Mesothelial cell of epicardium (in vitro differentiated cells): ENCODE measurements around the gene KDM3A. TPM values are rescaled to one million over a fixed set of nuclear protein-coding genes. Genes with fewer than 3 reads are reported as not detected.

Source experiments
- DNase-seq, 2 experiments: peaks; one replicate each; pipeline ENCODE4 v3.0.0; 2021; ENCODE audit warnings: low spot score in 2 of 2; ENCODE audit not compliant: unreplicated experiment in 2 of 2
- H3K27ac Mint-ChIP-seq: 2 replicates; pipeline ENCODE4 v1.8.0; 2021; ENCODE audit warnings: mixed read lengths
- H3K27me3 Mint-ChIP-seq: 2 replicates; pipeline ENCODE4 v1.8.0; 2021; ENCODE audit warnings: low read depth, mixed read lengths
- H3K36me3 Mint-ChIP-seq: 2 replicates; pipeline ENCODE4 v1.8.0; 2021; ENCODE audit warnings: mixed read lengths
- H3K4me1 Mint-ChIP-seq: 2 replicates; pipeline ENCODE4 v1.8.0; 2021; ENCODE audit warnings: mixed read lengths
- H3K4me3 Mint-ChIP-seq: 2 replicates; pipeline ENCODE4 v1.8.0; 2021; ENCODE audit warnings: mild to moderate bottlenecking, moderate library complexity, mixed read lengths
- H3K9me3 Mint-ChIP-seq: 2 replicates; pipeline ENCODE4 v1.8.0; 2021; ENCODE audit warnings: mixed read lengths
- total RNA-seq: library from RNA; stranded (reverse); gene quantifications from 3 replicates; pipeline ENCODE4 v1.2.1, GENCODE V29; 2021
- TF ChIP-seq, protein P1 (sequence below): fragments of 200-600 bp; sonication (generic); IDR thresholded peaks from one replicate; pipeline ENCODE4 v1.5.0; 2021; ENCODE audit warnings: antibody characterized with exemption; ENCODE audit not compliant: unreplicated experiment

The KDM3A gene, protein sequence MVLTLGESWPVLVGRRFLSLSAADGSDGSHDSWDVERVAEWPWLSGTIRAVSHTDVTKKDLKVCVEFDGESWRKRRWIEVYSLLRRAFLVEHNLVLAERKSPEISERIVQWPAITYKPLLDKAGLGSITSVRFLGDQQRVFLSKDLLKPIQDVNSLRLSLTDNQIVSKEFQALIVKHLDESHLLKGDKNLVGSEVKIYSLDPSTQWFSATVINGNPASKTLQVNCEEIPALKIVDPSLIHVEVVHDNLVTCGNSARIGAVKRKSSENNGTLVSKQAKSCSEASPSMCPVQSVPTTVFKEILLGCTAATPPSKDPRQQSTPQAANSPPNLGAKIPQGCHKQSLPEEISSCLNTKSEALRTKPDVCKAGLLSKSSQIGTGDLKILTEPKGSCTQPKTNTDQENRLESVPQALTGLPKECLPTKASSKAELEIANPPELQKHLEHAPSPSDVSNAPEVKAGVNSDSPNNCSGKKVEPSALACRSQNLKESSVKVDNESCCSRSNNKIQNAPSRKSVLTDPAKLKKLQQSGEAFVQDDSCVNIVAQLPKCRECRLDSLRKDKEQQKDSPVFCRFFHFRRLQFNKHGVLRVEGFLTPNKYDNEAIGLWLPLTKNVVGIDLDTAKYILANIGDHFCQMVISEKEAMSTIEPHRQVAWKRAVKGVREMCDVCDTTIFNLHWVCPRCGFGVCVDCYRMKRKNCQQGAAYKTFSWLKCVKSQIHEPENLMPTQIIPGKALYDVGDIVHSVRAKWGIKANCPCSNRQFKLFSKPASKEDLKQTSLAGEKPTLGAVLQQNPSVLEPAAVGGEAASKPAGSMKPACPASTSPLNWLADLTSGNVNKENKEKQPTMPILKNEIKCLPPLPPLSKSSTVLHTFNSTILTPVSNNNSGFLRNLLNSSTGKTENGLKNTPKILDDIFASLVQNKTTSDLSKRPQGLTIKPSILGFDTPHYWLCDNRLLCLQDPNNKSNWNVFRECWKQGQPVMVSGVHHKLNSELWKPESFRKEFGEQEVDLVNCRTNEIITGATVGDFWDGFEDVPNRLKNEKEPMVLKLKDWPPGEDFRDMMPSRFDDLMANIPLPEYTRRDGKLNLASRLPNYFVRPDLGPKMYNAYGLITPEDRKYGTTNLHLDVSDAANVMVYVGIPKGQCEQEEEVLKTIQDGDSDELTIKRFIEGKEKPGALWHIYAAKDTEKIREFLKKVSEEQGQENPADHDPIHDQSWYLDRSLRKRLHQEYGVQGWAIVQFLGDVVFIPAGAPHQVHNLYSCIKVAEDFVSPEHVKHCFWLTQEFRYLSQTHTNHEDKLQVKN (N-terminal part only)
- total RNA-seq, result 103 to 113 TPM (median 108 TPM) in 3 replicates

DNA sequence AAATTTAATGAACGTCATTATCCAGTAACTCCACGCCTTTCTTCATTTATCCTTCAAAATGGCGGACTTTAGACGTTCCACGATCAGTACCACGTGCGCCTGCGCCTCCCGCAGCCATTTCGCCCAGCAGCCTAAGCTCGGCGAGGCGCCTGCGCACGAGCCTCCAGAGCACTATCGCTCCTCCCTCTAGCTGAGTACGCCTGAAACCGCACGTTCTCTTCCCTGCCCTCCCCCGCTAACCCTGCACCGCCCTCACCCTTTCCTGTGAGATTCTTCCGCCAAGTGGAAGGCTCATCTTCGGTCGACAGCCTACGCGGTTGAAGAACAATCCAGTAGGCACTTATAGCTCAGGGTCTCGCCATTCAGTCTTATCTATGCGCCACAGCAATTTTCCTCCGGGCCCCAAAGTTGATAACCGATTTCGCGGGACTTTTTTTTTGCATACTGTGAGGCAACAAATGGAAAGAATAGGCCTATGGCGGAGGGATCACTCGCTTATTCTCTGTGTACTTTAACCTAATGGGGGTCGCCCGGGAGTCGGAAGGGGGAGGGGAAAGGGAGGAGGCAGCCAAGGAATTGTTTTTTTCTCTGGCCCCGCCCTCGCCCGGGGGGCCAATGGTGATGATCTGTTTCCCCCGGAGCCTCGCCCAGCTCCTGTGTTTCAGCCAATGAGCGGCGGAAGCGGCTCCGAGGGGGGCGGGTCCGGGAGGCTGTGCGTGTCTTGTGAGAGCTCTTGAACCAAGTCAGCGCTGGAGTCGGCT is at the start of gene KDM3A:
Gene KDM3A, plus strand, starts transcription at position 741 of the 761 bp plus-strand sequence. CDS start 677 bp downstream, outside the sequence.
- Mint-ChIP-seq H3K4me3 (peak within 1 kb of the TSS; percentile 94), H3K36me3 (peaks cover 34% of the 10 kb centered on the region), H3K27ac (peak within 1 kb of the TSS; percentile 100), H3K4me1 (peaks cover 39% of the 10 kb centered on the region), H3K27me3 (peaks cover 5% of the 10 kb centered on the region), H3K9me3 (peaks cover 35% of the 10 kb centered on the region)
- TF ChIP-seq, protein P1, sequence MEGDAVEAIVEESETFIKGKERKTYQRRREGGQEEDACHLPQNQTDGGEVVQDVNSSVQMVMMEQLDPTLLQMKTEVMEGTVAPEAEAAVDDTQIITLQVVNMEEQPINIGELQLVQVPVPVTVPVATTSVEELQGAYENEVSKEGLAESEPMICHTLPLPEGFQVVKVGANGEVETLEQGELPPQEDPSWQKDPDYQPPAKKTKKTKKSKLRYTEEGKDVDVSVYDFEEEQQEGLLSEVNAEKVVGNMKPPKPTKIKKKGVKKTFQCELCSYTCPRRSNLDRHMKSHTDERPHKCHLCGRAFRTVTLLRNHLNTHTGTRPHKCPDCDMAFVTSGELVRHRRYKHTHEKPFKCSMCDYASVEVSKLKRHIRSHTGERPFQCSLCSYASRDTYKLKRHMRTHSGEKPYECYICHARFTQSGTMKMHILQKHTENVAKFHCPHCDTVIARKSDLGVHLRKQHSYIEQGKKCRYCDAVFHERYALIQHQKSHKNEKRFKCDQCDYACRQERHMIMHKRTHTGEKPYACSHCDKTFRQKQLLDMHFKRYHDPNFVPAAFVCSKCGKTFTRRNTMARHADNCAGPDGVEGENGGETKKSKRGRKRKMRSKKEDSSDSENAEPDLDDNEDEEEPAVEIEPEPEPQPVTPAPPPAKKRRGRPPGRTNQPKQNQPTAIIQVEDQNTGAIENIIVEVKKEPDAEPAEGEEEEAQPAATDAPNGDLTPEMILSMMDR, result no peak
- peak; percentile 99 to 100 for DNase-seq

DNA sequence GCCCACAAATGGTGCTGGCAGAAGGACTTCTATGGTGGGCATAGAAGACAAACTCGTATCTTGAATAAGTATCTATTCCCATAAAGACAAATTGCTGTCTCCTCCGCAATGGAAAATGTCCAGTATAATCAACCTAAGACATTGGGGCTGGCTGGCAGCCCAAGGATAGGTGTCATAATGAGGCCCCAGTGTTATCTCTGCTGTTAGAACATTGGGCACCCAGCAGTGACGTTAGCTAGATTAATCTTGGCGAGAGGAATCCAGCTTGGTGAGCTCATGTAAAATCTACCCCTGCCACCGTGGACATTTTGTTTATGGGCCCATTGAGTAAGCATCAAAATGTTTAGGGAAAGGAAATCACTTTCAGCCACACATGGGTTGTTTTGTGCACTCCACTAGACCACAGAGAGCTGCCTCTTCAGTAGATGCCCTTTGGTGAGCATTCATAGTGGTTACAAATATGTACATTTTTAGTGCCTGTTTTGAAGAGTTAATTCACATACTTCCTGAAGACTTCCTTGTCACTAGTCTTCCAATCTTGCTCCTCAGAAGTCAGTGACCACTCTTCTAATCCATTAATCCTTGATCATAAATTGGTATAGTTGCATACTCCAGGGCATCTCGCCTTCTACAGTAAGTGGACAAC is 48.2 kb upstream of the KDM3A start:
- H3K9me3 Mint-ChIP-seq, result peaks cover 25% of the 10 kb centered on the region

DNA sequence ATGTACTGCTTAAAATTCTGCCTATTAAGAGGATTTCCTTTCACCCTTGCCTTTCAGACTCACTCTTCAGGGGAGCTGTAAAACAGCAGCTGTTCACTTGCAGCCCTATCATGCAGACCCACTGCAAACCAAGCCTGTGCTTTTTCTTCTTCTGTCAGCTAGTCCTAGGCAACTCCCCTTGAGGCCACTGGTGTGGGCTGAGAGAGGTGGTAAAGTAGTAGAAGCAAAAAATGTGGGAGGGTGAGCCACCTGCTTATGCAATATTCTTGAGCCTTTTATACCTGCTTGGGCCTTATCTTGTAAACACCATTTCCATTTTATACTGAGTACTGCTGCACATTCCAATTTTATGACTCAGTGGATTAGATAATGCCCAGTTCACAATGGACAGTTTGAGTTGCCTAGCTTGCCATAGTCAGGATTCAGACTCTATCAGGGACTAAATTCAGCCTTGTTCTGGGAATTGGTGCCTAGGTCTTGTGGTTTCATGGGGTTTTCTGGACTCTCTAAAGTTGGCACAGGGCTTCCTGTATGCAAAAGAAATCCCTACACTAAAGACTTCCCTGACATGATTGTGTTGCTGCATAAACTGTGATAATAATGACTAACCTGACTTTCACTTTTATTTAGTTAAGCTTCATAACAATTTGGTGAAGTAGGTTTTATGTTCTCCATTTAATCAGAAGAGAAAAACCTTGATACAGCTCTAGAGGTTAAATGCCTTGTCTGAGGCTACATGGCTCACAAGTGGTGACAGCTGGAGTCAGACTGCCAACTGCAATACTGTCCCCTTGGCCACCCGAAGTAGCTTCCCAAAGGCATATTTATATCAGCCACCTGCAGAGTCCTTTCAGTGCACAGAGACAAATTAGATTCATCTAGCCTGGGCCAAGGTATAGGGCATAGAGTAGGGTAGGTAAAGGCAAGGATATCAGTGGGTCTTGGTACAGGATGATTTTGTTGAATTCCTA is 47.4 kb upstream of the KDM3A start:
- no peak overlapping the region for H3K4me3 Mint-ChIP-seq
- peaks cover 4% of the 10 kb centered on the region for H3K4me1 Mint-ChIP-seq
- peaks cover 24% of the 10 kb centered on the region for H3K9me3 Mint-ChIP-seq
- H3K27me3 Mint-ChIP-seq, result peaks cover 20% of the 10 kb centered on the region
- no peak overlapping the region for H3K27ac Mint-ChIP-seq
- no peak for DNase-seq
- TF ChIP-seq, protein P1, result no peak
- H3K36me3 Mint-ChIP-seq, result no peaks in the 10 kb centered on the region

More for the DNA sequence above, 48.2 kb upstream of the KDM3A start:
- no peak for DNase-seq
- Mint-ChIP-seq H3K36me3 (no peaks in the 10 kb centered on the region), H3K27ac (no peak overlapping the region), H3K4me3 (no peak overlapping the region), H3K4me1 (peaks cover 4% of the 10 kb centered on the region), H3K27me3 (peaks cover 17% of the 10 kb centered on the region)
- TF ChIP-seq, protein P1, result no peak

DNA sequence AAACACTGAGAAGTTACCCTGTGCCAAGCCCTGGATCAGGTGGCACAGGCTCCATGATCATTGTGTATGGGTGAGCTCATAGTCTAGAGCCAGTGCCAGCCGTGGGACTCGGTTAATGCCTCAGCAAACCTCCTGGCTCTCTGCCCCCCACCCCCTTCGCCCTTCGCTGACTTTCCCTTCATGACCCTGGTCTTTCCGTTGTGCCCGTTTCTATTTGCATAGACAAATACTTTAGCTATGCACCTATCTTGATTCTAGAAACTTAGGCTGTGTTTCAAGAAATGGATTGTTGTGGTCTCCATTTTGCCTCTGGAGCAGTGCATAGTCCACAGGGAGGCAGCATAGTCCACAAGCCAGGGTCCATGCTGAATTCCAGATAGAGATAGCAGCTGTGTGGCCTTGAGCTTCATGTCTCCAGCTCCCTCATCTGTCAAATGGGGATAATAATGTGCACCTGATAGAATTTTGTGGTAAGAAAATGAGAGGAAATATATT is 44.8 kb upstream of the KDM3A start:
- H3K27me3 Mint-ChIP-seq, result peaks cover 16% of the 10 kb centered on the region
- DNase-seq, result no peak
- H3K4me1 Mint-ChIP-seq, result peaks cover 4% of the 10 kb centered on the region
- peaks cover 6% of the 10 kb centered on the region for H3K9me3 Mint-ChIP-seq
- H3K4me3 Mint-ChIP-seq, result no peak overlapping the region
- TF ChIP-seq, protein P1, result no peak
- no peak overlapping the region for H3K27ac Mint-ChIP-seq
- H3K36me3 Mint-ChIP-seq, result no peaks in the 10 kb centered on the region
